ENCODE results near the gene RABAC1.

The RABAC1 gene

DNA sequence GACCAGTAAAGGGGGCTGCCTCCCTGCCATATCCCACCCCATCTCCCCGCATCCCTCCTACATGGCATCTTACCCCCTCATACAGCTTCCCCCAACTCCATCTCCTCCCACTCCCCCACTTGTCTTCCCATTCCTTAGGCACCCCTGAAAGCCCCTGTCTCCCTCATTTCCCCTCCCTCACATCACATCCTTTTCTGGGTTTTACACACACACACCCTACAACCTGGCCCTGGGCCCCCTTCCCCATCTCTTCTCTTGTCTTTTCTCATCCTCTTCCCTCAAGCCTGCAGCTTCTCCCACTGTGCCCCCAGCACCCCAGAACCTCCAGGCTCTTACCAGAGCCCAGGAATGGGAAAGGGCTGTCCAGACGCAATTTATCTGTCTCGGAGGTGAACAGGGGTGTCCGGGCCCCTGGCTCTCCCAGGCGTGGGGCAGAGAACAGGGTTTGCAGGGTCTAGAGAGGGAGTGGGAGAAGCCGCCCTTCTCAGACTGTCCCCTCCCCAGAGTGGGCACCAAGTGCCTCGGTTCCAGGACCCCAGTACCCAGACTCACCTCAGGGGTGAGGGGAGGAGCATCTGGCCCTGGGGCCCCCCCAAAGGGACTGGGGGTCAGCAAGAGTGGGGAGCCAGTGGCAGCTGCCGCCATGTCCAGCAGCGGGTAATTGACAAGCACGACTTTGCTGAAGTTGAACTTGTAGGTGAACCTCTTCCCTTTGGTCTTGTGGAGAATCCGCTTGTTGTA lies 50.2 kb downstream of the RABAC1 start:
- H3K27me3 ChIP-seq (ENCODE audit: insufficient read depth, poor library complexity, severe bottlenecking), result peaks cover 24% of the 10 kb centered on the region
- no peak overlapping the region for H3K4me3 ChIP-seq (replicated peaks; ENCODE audit: insufficient read depth, low read length)
- DNase-seq (ENCODE audit: low read depth in 1 of 2, low spot score in 1 of 2), result no peak
- no peak overlapping the region for H3K27ac ChIP-seq (replicated peaks)
- no peak; the same call in 1 of the 2 replicates for TF ChIP-seq POLR2AphosphoS5 (IDR thresholded peaks at IDR 0.05; ENCODE audit: low read depth)
- no peak for TF ChIP-seq SPI1 (IDR thresholded peaks at IDR 0.05; ENCODE audit: borderline replicate concordance, low read depth)
- no peak for TF ChIP-seq GABPA (IDR thresholded peaks at IDR 0.05; ENCODE audit: low read depth)
- TF ChIP-seq, protein P1, sequence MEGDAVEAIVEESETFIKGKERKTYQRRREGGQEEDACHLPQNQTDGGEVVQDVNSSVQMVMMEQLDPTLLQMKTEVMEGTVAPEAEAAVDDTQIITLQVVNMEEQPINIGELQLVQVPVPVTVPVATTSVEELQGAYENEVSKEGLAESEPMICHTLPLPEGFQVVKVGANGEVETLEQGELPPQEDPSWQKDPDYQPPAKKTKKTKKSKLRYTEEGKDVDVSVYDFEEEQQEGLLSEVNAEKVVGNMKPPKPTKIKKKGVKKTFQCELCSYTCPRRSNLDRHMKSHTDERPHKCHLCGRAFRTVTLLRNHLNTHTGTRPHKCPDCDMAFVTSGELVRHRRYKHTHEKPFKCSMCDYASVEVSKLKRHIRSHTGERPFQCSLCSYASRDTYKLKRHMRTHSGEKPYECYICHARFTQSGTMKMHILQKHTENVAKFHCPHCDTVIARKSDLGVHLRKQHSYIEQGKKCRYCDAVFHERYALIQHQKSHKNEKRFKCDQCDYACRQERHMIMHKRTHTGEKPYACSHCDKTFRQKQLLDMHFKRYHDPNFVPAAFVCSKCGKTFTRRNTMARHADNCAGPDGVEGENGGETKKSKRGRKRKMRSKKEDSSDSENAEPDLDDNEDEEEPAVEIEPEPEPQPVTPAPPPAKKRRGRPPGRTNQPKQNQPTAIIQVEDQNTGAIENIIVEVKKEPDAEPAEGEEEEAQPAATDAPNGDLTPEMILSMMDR (IDR thresholded peaks at IDR 0.05; ENCODE audit: insufficient read depth, low read length), result no peak
- TF ChIP-seq, protein P2, sequence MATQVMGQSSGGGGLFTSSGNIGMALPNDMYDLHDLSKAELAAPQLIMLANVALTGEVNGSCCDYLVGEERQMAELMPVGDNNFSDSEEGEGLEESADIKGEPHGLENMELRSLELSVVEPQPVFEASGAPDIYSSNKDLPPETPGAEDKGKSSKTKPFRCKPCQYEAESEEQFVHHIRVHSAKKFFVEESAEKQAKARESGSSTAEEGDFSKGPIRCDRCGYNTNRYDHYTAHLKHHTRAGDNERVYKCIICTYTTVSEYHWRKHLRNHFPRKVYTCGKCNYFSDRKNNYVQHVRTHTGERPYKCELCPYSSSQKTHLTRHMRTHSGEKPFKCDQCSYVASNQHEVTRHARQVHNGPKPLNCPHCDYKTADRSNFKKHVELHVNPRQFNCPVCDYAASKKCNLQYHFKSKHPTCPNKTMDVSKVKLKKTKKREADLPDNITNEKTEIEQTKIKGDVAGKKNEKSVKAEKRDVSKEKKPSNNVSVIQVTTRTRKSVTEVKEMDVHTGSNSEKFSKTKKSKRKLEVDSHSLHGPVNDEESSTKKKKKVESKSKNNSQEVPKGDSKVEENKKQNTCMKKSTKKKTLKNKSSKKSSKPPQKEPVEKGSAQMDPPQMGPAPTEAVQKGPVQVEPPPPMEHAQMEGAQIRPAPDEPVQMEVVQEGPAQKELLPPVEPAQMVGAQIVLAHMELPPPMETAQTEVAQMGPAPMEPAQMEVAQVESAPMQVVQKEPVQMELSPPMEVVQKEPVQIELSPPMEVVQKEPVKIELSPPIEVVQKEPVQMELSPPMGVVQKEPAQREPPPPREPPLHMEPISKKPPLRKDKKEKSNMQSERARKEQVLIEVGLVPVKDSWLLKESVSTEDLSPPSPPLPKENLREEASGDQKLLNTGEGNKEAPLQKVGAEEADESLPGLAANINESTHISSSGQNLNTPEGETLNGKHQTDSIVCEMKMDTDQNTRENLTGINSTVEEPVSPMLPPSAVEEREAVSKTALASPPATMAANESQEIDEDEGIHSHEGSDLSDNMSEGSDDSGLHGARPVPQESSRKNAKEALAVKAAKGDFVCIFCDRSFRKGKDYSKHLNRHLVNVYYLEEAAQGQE (IDR thresholded peaks at IDR 0.05; ENCODE audit: insufficient replicate concordance, low read depth), result no peak

DNA sequence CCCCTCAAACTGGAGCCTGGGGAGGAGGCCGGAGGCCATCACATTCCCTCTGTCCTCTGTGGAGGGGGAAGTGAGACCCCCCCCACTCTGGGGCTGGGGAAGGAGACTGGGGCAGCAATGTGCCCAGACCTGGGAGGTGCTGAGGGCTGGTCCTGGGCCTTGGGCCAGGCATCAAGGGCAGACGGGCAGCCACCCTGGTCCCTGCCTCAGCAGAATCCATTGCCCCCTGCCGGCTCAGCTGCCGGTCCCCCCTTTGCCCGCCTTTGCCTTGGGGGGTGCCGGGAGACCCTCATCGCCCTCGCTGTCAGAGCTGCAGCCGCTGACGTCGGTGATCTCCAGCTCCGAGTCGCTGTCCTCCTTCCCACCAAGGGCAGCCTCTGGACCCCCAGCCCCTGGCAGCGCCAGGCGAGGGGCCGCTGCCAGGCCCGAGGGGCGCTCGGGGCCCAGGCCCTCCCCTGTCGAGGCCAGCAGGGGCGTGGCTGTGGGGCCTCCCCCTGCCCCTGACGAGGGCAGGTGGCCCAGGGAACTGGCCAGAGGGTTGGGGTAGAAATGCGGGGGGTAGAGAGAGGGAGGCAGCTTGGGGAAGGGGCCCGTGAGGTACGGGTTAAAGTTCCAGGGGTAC lies 51.0 kb downstream of the RABAC1 start:
- Histone ChIP-seq H3K27me3 (ENCODE audit: insufficient read depth, poor library complexity, severe bottlenecking) (peaks cover 18% of the 10 kb centered on the region), H3K4me3 (replicated peaks; ENCODE audit: insufficient read depth, low read length) (no peak overlapping the region), H3K27ac (replicated peaks) (no peak overlapping the region)
- TF ChIP-seq, protein P1 (IDR thresholded peaks at IDR 0.05; ENCODE audit: insufficient read depth, low read length), result no peak
- no peak for TF ChIP-seq POLR2AphosphoS5 (IDR thresholded peaks at IDR 0.05; ENCODE audit: low read depth)
- no peak for TF ChIP-seq SPI1 (IDR thresholded peaks at IDR 0.05; ENCODE audit: borderline replicate concordance, low read depth)
- TF ChIP-seq GABPA (IDR thresholded peaks at IDR 0.05; ENCODE audit: low read depth), result no peak
- TF ChIP-seq, protein P2 (IDR thresholded peaks at IDR 0.05; ENCODE audit: insufficient replicate concordance, low read depth), result no peak
- DNase-seq (ENCODE audit: low read depth in 1 of 2, low spot score in 1 of 2), result no peak

DNA sequence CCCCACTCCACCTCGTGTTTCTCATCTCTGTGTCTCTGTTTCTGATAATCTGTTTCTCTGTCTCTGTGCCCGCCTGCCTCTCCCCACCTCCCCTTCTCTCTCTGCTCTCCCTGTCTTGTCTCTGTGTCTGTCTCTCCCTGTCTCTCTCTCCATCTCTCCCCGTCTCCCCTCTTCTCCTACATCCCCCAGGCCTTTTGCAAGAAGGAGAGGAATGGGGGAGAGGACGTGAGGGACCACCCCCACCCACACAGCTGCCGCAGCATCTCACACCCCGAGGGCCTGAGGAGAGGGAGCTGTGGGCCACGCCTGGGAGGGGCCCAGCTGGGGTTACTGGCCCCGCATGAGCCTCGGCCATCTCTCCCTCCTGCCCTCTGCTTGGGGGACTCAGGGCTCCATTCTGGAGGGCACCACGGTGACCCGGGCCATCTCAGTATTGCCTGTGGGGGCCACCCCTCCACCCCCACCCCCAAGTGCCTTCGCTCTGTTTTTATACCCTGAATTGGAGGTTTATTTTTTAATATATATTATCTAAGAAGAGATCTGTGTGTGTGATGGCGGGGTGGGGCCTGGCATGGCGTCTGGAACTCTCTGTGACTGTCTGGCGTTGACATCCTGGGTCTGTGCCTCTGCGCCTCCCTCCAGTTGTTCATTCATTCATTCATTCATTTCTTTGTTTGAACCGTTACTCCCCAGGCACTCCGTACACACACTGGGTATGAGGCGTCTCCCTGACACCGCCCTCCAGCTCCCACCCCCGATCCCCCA lies 52.0 kb downstream of the RABAC1 start:
- peaks cover 11% of the 10 kb centered on the region for H3K27me3 ChIP-seq (ENCODE audit: insufficient read depth, poor library complexity, severe bottlenecking)

More for the DNA sequence above, 52.0 kb downstream of the RABAC1 start:
- H3K4me3 ChIP-seq (replicated peaks; ENCODE audit: insufficient read depth, low read length), result no peak overlapping the region
- no peak for TF ChIP-seq SPI1 (IDR thresholded peaks at IDR 0.05; ENCODE audit: borderline replicate concordance, low read depth)
- 0 out of 2 replicates have a peak, but pooled peaks have one; percentile 20 for TF ChIP-seq POLR2AphosphoS5 (IDR thresholded peaks at IDR 0.05; ENCODE audit: low read depth)
- TF ChIP-seq, protein P2 (IDR thresholded peaks at IDR 0.05; ENCODE audit: insufficient replicate concordance, low read depth), result no peak
- H3K27ac ChIP-seq (replicated peaks), result no peak overlapping the region
- no peak for DNase-seq (ENCODE audit: low read depth in 1 of 2, low spot score in 1 of 2)

Data from HL-60 (cell line).